Measurements from ENCODE around the gene LYSMD4. TPM values are rescaled to one million over a fixed set of nuclear protein-coding genes. Genes with fewer than 3 reads are reported as not detected.

Gene LYSMD4
- polyA plus RNA-seq, 3 donors: 13.5 to 16.5 (median 14.8) TPM

DNA sequence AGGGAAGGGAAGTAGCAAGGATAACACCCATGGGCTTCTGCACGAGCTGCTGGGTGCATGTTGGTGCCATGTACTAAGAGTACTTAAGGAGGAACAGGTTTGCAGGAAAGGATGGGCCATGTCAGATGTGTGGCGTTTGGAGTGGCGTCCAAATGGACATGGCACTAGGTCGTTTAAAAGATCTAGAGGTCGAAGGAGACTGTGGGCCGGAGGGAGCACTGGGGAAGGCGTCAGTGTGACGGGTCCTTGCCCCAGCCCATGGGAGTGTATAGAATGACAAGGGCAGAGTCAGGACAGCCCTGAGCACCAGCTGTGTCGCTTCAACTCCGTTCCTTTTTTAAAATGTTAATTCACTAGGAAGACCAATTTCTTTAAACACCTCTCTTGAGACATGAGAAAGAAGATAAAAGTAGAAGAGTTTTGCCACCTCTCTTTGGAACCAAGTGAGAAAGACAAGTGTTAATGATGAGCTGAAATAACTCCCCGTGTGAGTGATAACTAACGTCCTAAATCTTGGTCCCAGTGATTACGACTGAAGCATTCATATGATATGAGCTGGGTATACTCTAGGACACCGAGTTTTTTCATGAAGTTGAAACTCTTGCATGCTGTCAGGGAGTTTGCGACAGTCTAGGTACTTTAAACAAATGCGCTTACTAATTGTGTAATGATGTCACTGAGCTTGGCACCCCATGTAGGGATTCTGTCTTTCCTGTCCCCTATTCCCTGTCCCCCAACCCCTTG is 23.8 kb downstream of the LYSMD4 start:
- no peak for DNase-seq

DNA sequence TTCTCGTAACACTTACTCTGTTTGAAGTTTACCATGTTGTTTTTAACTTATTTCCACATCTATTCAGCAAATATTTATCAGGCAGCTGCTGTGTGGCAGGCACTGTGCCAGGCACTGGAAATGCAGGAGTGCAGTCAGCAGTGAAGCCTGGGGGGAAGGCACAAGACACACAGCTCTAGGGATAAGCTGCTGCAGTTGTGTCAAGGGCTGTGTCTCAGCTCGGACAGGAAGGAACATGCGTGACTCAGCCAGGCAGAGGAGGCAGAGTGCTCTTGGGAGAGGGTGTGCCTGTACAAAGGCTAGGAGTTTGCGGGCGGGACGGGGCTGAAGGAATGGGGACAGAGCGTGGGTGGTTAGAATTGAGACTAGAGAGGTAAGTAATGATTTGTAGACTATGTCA is 24.7 kb downstream of the LYSMD4 start:
- no peak for DNase-seq

DNA sequence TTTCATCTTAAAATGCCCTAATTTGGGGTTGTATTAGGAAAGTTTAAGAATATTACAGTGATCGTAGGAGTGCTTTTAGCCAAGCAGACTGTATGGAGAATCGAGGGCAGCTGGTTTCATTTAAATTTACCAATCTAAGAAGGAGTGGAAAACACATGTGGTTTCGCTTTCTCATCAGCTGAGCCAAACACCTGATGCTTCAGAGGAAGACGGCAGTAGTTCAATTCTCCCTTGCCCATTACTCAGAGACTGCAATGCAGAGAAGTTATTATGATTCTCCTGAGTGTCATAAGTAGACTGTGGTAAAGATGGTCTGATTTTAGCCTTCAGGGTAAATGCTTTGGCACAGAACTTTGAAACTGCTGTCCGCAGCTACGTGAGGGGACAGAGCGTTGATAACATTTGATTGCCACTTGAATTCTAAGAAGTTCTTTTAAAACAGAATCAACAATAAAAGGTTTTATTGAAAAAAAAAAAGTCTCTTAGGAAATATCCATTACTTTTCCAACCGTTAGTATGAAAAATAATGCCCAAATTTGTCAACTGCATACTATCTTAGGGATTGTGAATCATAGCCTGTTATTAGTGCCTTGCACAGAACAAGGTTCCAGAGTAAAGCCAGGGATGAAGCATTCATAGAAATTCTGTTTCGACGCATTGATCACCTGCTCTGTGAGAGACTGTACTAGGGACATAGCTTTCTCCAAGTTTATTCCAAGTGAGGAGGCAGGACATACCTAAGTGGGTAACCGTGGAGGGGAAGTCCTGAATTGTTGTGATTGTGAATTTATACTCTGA is 25.6 kb downstream of the LYSMD4 start:
- DNase-seq: no peak

DNA sequence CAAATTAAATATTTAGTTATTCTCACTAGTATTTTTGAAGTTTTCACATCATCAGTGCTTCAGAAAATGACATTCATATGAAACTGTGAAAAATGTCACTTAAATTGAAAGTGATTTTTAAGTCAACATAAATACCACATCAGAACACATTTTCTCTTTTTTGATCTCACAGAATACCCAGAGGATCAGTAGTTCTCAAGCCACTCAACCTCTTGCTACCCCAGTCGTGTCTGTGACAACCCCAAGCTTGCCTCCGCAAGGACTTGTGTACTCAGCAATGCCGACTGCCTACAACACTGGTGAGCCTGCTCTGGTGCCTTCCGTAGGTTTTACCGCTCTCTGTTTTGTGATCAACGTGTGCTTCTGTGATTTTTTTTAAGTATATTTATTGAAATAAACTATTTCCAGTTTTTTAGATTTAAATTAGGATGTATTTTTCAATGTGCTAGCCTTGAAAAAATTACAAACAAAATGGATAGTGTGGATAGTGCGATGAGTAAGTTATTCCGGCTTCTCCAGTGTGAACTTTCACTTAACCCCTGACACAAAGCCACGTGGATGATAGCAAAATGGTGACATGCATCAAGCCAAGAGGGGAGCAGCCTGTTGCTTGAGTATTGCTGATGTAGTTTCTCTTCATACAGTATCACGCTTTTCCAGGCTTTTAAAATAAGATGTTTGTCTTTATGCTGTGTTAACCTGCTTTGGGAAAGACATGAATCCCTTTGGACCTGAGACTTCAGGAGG is 26.5 kb downstream of the LYSMD4 start:
- no peak for DNase-seq

DNA sequence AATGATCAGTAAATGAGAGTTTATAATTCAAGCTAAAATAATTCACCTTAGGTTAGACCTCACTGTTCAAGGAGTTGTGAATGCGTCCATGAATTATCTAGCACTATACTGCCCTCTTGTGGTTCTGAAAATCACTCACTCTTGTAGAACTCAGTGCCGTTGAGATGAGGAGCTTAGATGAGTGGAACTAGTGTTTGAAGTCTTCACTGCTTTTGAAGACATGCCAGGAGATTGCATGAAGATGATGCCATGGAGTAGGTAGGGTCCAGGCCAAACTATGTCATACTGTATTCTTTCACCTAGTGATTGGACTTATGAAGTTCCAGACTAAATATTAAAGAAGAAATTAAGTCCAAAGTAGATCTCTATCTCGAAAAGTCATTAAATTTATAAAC is 28.8 kb downstream of the LYSMD4 start:
- DNase-seq: peak; percentile 86

DNA sequence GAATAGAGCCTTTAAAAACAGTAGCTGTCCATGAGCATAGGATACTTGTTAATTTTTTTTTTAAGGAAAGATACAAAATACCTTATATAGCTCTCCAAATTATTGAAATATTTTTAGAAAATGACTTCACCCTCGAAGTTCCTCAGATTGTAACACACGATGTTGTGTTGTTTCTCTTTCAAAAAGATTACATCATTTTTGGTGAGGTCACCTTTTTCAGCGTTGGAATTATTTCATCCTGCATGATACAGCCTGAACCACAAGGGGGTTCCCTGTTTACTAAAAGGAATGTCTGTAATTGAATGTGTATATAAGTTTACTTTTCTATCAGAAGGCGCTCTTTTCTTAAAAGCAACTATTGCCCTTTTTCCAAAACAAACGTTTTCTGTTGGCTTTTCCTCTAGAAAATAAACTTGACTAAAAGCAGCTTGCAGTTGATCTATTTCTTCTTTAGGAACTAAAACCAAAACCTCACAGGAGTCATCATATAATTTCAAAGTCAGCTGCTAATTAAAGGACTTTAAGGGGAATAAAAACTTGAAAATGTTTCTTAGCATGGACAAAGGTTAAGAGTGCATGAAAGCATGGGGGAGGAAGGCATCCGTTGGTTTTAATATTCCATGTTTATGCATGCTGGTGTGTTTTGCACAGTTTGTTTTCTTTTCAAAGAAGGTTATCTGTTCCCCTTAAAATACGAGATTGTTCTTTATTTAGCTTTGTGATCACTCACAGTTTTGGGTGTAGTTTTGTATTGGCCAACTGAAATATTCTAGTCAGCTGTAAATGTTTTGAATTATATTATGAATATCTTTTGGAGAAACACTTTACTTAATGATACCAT is 29.4 kb downstream of the LYSMD4 start:
- peak; percentile 74 for DNase-seq

DNA sequence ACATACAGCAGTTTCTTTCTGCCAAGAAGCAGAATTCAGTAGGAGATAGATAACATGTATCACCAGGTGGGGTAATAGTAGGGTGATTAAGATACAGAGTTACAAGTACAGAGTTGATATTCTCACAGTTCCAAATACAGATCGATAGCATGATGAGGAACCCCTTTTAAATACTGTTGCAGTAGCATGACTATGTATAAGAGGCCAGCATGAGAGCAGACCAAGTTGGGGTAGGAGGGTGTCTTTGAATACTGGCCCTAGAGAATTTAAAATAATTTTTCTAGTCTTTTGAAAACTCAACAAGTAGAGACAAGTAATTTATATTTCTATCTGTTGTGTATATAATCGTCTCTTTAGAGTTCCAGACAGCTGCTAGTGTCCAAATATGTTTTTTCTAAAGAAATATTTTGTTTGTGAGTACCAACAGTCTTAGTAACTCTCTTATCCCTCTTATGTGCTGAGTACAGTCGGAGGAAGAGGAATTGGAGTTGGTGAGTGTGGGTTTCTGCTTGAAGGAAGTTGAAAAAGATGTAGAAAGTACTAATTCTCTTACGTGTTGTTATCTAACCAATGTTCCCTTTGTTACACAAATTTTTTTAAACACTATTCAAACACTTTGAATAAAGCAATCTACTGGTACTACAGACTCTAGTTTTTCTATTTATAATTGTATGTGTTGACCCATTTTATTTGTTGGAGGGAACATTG is 30.2 kb downstream of the LYSMD4 start:
- no peak for DNase-seq

DNA sequence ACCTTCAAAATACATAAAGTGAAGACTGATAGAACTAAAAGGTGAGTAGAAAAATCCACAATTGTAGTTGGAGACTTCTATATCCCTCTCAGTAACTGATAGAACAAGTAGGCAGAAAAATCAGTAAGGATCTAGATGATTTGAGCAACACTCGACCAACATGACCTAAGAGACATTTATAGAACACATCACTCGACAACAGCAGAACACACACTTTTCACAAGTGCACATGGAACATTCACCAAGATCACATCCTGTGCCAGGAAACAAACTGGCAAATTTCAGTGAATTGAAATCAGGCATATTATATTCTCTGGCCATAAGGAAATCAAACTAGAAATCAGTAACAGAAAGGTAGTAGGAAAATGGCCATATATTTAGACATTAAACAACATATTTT is 37.1 kb downstream of the LYSMD4 start:
- DNase-seq: no peak

DNA sequence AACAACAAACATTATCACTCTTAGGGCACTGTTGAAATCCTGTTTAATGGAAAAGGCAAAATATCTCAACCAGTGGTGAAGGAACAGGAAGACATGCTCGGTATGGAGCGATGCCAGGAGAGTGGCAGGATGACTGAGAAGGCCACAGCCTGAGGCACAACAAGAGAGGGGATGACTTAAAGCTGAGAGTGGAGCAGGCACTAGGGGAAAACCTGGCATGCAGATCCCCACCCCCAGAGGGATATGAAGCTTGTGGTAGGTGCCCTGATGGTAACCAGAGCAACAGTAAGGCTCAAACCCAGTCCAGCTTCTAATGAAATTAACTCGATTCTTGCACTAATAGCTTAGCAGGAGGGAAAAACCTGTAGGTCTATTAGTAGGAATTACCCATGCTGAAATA is 40.4 kb downstream of the LYSMD4 start:
- no peak for DNase-seq

DNA sequence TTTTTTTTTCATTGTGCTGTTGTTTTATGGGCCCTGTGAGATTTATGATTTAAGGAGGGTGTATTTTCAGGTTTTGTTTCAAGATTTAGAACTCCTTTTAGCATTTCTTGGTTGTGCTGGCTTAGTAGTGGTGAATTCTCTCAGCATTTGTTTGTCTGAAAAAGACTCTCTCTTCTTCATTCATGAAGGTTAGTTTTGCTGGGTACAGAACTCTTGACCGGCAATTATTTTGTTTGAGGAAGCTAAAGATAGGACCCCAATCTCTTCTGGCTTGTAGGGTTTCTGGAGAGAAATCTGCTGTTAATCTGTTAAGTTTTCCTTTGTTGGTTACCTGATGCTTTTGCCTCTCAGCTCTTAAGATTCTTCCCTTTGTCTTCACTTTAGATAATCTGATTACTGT is 46.9 kb downstream of the LYSMD4 start:
- DNase-seq: no peak

DNA sequence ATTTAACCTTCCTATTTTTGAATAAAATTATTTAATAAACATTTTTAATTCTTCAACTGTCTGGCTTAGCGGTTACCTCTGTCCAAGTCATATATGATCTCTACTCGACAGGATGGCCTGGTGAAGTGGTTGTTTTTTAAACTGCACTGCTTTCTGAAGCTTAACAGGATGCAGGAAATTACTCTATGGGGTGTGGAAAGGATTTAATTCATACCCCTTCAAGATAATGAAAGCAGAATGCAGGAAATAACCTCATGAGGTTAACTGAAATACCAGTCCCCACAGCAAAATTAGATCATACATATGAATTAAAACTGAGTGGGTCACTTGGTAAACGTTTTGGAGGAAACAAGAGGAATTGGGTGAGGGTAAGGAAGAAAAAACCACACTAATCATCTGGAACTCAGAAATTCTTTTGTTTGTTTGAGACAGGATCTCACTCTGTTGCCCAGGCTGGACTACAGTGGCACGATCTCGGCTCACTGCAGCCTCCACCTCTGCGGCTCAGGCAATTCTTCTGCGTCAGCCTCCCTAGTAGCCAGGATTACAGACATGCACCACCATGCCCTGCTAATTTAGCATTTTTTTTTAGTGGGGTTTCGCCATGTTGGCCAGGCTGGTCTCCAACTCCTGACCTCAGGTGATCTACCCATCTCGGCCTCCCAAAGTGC is 50.1 kb downstream of the LYSMD4 start:
- DNase-seq: no peak

DNA sequence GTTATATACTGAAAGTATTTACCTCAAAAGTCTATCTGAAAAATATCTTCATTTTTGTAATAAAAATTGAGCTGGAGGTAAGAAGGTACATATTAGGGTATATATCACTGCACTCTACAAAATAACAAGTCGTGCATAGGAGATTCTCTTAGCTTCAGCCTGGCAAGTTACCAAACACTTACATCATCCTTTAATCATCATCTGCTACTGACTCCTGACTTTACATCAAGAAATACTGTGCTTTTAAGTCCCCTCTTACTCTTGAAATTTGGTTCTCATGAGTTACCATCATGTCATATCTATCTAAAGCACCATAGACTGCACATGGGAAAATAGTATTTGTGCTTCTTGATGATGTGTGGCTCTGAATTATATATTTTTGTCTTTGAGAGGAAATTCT is 50.8 kb downstream of the LYSMD4 start:
- no peak for DNase-seq

DNA sequence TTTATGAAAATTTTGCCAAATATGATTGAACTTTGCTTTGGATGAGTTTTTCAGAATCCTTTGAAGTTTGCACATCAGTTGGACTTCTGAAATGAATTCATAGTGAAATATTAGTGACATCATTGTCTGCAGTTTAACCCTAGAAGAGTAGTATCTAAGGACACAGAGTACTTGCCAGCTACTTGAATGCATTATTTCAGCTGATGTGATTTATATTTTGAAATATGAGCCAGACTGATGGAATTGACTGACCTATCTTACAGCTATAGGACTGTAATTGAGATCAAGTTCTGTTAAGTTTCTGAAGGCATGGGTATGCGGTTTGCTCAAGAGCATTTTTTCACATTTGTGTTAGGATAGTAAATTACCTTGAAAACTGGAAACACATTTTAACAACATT is 51.2 kb downstream of the LYSMD4 start:
- DNase-seq: no peak

DNA sequence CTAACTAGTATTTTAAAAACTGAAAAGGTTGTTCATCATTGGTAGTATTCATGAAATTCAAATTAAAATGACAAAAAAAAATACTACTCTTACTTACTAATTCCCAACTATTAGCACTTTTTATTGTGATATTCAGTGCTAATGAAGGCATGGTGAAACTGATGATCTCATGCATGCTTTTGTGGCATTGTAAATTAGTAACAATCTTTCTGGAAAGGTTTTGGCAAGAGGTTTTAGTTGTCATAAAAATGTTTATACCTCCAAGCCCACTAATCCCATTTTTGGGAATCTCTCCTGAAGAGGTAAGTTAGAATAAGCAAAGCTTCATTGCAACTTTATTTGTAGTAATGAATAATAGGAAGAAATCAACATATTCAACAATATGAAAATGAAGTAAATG is 53.0 kb downstream of the LYSMD4 start:
- no peak for DNase-seq

DNA sequence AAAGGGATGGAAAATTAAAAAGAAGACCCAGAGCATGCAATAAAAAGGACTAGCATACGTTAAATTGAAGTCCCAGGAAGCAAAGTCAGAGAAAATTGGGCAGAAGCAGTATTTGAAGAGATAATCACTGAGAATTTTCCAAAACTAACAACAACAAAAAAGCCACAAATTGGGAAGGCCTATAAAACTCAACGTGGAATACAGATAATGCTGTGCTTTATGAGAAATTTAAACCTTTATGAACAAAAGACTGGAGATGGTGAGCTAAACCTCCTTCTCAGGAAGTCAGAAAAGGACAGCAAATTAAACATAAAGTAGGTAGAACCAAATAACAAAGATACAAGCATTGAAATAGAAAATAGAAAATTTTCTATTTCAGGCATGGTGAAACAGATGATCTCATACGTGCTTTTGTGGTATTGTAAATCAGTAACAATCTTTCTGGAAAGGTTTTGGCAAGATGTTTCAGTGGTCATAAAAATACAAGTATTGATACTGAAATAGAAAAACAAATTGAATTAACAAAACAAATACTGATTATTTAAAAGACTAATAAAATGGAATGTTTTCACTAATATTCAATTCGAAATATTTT is 55.6 kb downstream of the LYSMD4 start:
- DNase-seq: no peak

Other genes with a start within 250 kb of the LYSMD4 start
- 10 to 100 TPM; 43.2 to 55.9 (median 55.1) TPM for gene MEF2A, start 167.5 kb downstream of the LYSMD4 start, polyA plus RNA-seq (ENCODE audit: insufficient read length in 3 of 3)

All from renal pelvis (tissue), 4 donors.